B cell (primary cell): ENCODE results near the gene GMEB2.

Source experiments
- EZH2 ChIP-seq: IDR thresholded peaks from 2 replicates; pipeline ENCODE4 v1.6.1; 2012; ENCODE audit warnings: borderline replicate concordance, low read depth, mild to moderate bottlenecking, moderate library complexity, low read length; ENCODE audit not compliant: insufficient read depth, poor library complexity, severe bottlenecking
- TF ChIP-seq, protein P1 (sequence below): fragments of 200-600 bp; IDR thresholded peaks from one replicate; pipeline ENCODE4 v1.8.0; 2022; ENCODE audit warnings: antibody characterized with exemption, mild to moderate bottlenecking

DNA sequence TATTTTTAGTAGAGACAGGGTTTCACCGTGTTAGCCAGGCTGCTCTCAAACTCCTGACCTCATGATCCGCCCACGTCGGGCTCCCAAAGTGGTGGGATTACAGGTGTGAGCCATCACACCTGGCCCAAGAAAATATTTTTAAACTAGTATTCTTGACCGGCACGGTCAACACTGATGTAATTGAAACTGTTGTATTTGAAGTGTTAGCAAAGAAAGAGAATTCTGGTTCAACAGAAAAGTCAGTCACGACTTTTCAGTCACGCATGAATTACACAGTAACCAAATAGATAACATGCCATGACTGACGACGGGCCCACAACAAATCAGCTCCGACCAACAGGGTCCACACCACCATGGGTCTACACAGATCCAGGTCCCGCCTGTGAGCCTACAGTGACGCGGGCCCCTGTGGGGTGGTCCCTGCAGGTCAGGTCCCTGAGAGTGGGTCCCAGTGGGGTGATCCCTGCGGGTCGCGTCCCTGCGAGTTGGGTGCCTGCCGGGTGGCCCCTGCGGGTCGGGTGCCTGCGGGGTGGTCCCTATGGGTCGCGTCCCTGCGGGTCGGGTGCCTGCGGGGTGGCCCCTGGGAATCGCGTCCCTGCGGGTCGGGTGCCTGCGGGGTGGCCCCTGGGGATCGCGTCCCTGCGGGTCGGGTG lies 1.0 kb downstream of the GMEB2 start:
- TF ChIP-seq, protein P1, sequence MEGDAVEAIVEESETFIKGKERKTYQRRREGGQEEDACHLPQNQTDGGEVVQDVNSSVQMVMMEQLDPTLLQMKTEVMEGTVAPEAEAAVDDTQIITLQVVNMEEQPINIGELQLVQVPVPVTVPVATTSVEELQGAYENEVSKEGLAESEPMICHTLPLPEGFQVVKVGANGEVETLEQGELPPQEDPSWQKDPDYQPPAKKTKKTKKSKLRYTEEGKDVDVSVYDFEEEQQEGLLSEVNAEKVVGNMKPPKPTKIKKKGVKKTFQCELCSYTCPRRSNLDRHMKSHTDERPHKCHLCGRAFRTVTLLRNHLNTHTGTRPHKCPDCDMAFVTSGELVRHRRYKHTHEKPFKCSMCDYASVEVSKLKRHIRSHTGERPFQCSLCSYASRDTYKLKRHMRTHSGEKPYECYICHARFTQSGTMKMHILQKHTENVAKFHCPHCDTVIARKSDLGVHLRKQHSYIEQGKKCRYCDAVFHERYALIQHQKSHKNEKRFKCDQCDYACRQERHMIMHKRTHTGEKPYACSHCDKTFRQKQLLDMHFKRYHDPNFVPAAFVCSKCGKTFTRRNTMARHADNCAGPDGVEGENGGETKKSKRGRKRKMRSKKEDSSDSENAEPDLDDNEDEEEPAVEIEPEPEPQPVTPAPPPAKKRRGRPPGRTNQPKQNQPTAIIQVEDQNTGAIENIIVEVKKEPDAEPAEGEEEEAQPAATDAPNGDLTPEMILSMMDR: no peak
- TF ChIP-seq EZH2: no peak
